HEK293 (cell line): ENCODE measurements around the gene PARD3B.

ENCODE experiments used
- CTCF ChIA-PET: fragments of 350-600 bp; formaldehyde crosslinking; extraction: SDS; loops from one replicate; lab custom pipeline; 2021; ENCODE audit warnings: antibody characterized with exemption; lab: Yijun Ruan, JAX
- POLR2A ChIA-PET: fragments of 300-600 bp; formaldehyde crosslinking; extraction: SDS; loops from one replicate; lab custom pipeline; 2020; ENCODE audit warnings: antibody characterized with exemption, inconsistent platforms; lab: Yijun Ruan, JAX
- H3K27ac ChIP-seq: fragments of 200-500 bp; sonication (Bioruptor generic); 2 replicates; pipeline ENCODE4 v1.5.1; 2014; ENCODE audit warnings: low read depth, low read length, control low read depth, inconsistent platforms; ENCODE audit errors: extremely low read depth
- H3K36me3 ChIP-seq, 2 experiments: fragments of 200-500 bp in 1 of 2; sonication (Bioruptor generic) in 1 of 2; 1 replicate in 1 of 2; 2 replicates in 1 of 2; pipeline ENCODE4 v1.5.1; 2014 to 2017; ENCODE audit warnings: inconsistent platforms in 2 of 2, low read length in 2 of 2; ENCODE audit not compliant: control insufficient read depth in 2 of 2, insufficient read depth in 1 of 2
- H3K4me1 ChIP-seq: fragments of 200-500 bp; sonication (Bioruptor generic); 2 replicates; pipeline ENCODE4 v1.5.1; 2014; ENCODE audit warnings: mild to moderate bottlenecking, low read length, inconsistent platforms; ENCODE audit not compliant: control insufficient read depth, insufficient read depth
- H3K4me3 ChIP-seq: 2 replicates; pipeline ENCODE4 v1.5.1; 2011; ENCODE audit warnings: low read depth, mild to moderate bottlenecking, control low read depth, low read length, moderate library complexity
- H3K9me3 ChIP-seq: fragments of 200-500 bp; sonication (Bioruptor generic); 2 replicates; pipeline ENCODE4 v1.5.1; 2014; ENCODE audit warnings: low read depth, low read length, inconsistent platforms; ENCODE audit not compliant: control insufficient read depth, insufficient read depth
- GFI1B ChIP-seq: fragments of 450-650 bp; formaldehyde crosslinking; IDR thresholded peaks from 2 replicates; pipeline ENCODE4 v1.5.1; 2016; ENCODE audit warnings: missing biosample characterization, missing genetic modification characterization
- GLI4 ChIP-seq: fragments of 450-650 bp; formaldehyde crosslinking; IDR thresholded peaks from 2 replicates; pipeline ENCODE4 v1.5.1; 2016; ENCODE audit warnings: missing biosample characterization, missing genetic modification characterization
- KLF1 ChIP-seq: fragments of 450-650 bp; formaldehyde crosslinking; IDR thresholded peaks from 2 replicates; pipeline ENCODE4 v1.5.1; 2016; ENCODE audit warnings: missing biosample characterization, missing genetic modification characterization
- KLF16 ChIP-seq: fragments of 450-650 bp; formaldehyde crosslinking; IDR thresholded peaks from 2 replicates; pipeline ENCODE4 v1.5.1; 2017; ENCODE audit warnings: missing biosample characterization, missing genetic modification characterization
- PATZ1 ChIP-seq: fragments of 450-650 bp; formaldehyde crosslinking; IDR thresholded peaks from 2 replicates; pipeline ENCODE4 v1.5.1; 2016; ENCODE audit warnings: missing biosample characterization, missing genetic modification characterization
- PRDM1 ChIP-seq: fragments of 450-650 bp; formaldehyde crosslinking; IDR thresholded peaks from 2 replicates; pipeline ENCODE4; 2016; ENCODE audit warnings: missing biosample characterization, missing genetic modification characterization
- TSHZ1 ChIP-seq: fragments of 450-650 bp; formaldehyde crosslinking; IDR thresholded peaks from 2 replicates; pipeline ENCODE4 v1.5.1; 2016; ENCODE audit warnings: missing biosample characterization, missing genetic modification characterization, borderline replicate concordance
- ZBTB1 ChIP-seq: fragments of 450-650 bp; formaldehyde crosslinking; IDR thresholded peaks from 2 replicates; pipeline ENCODE4 v1.5.1; 2016; ENCODE audit warnings: missing biosample characterization, missing genetic modification characterization
- ZBTB21 ChIP-seq: fragments of 450-650 bp; formaldehyde crosslinking; IDR thresholded peaks from 2 replicates; pipeline ENCODE4 v1.5.1; 2017; ENCODE audit warnings: missing biosample characterization, missing genetic modification characterization
- ZBTB8A ChIP-seq: fragments of 450-650 bp; formaldehyde crosslinking; IDR thresholded peaks from 2 replicates; pipeline ENCODE4 v1.5.1; 2016; ENCODE audit warnings: missing biosample characterization, missing genetic modification characterization
- ZNF121 ChIP-seq: fragments of 450-650 bp; formaldehyde crosslinking; IDR thresholded peaks from 2 replicates; pipeline ENCODE4 v1.5.1; 2016; ENCODE audit warnings: missing biosample characterization, missing genetic modification characterization
- ZNF132 ChIP-seq: fragments of 450-650 bp; formaldehyde crosslinking; IDR thresholded peaks from 2 replicates; pipeline ENCODE4 v1.5.1; 2017; ENCODE audit warnings: missing biosample characterization, missing genetic modification characterization, borderline replicate concordance
- ZNF157 ChIP-seq: fragments of 450-650 bp; formaldehyde crosslinking; IDR thresholded peaks from 2 replicates; pipeline ENCODE4 v1.5.1; 2016; ENCODE audit warnings: missing biosample characterization, missing genetic modification characterization
- ZNF16 ChIP-seq: fragments of 450-650 bp; formaldehyde crosslinking; IDR thresholded peaks from 2 replicates; pipeline ENCODE4 v1.5.1; 2016; ENCODE audit warnings: low read depth, missing biosample characterization, missing genetic modification characterization
- ZNF169 ChIP-seq: fragments of 450-650 bp; formaldehyde crosslinking; IDR thresholded peaks from 2 replicates; pipeline ENCODE4 v1.5.1; 2016; ENCODE audit warnings: missing biosample characterization, missing genetic modification characterization
- ZNF184 ChIP-seq: fragments of 450-650 bp; IDR thresholded peaks from 2 replicates; pipeline ENCODE4 v1.5.1; 2018; ENCODE audit warnings: missing biosample characterization, mild to moderate bottlenecking, missing genetic modification characterization
- ZNF19 ChIP-seq: fragments of 450-650 bp; formaldehyde crosslinking; IDR thresholded peaks from 2 replicates; pipeline ENCODE4; 2016; ENCODE audit warnings: missing biosample characterization, missing genetic modification characterization, low read depth
- ZNF214 ChIP-seq: fragments of 450-650 bp; formaldehyde crosslinking; IDR thresholded peaks from 2 replicates; pipeline ENCODE4 v1.5.1; 2017; ENCODE audit warnings: missing biosample characterization, mild to moderate bottlenecking, missing genetic modification characterization, borderline replicate concordance
- ZNF324 ChIP-seq: fragments of 450-650 bp; formaldehyde crosslinking; IDR thresholded peaks from 2 replicates; pipeline ENCODE4 v1.5.1; 2016; ENCODE audit warnings: missing biosample characterization, missing genetic modification characterization
- ZNF335 ChIP-seq: fragments of 450-650 bp; formaldehyde crosslinking; conservative IDR thresholded peaks from 2 replicates; pipeline ENCODE4 v1.5.1; 2016; ENCODE audit warnings: missing biosample characterization, missing genetic modification characterization
- ZNF366 ChIP-seq: fragments of 450-650 bp; formaldehyde crosslinking; conservative IDR thresholded peaks from 2 replicates; pipeline ENCODE4 v1.5.1; 2016; ENCODE audit warnings: missing biosample characterization, missing genetic modification characterization
- ZNF398 ChIP-seq: fragments of 450-650 bp; formaldehyde crosslinking; IDR thresholded peaks from 2 replicates; pipeline ENCODE4 v1.5.1; 2017; ENCODE audit warnings: missing biosample characterization, missing genetic modification characterization
- ZNF426 ChIP-seq: fragments of 450-650 bp; formaldehyde crosslinking; IDR thresholded peaks from 2 replicates; pipeline ENCODE4 v1.5.1; 2017; ENCODE audit warnings: missing biosample characterization, missing genetic modification characterization, mild to moderate bottlenecking, inconsistent platforms, moderate library complexity
- ZNF521 ChIP-seq: fragments of 450-650 bp; formaldehyde crosslinking; IDR thresholded peaks from 2 replicates; pipeline ENCODE4 v1.5.1; 2017; ENCODE audit warnings: missing biosample characterization, mild to moderate bottlenecking, missing genetic modification characterization
- ZNF555 ChIP-seq: fragments of 450-650 bp; formaldehyde crosslinking; conservative IDR thresholded peaks from 2 replicates; pipeline ENCODE4 v1.5.1; 2017; ENCODE audit warnings: missing biosample characterization, mild to moderate bottlenecking, missing genetic modification characterization, inconsistent platforms
- ZNF571 ChIP-seq: fragments of 450-650 bp; formaldehyde crosslinking; IDR thresholded peaks from 2 replicates; pipeline ENCODE4 v1.5.0; 2017; ENCODE audit warnings: missing biosample characterization, missing genetic modification characterization
- ZNF623 ChIP-seq: fragments of 450-650 bp; formaldehyde crosslinking; IDR thresholded peaks from 2 replicates; pipeline ENCODE4 v1.5.1; 2016; ENCODE audit warnings: missing biosample characterization, missing genetic modification characterization
- ZNF654 ChIP-seq: fragments of 450-650 bp; formaldehyde crosslinking; IDR thresholded peaks from 2 replicates; pipeline ENCODE4 v1.5.1; 2016; ENCODE audit warnings: low read depth, missing biosample characterization, missing genetic modification characterization
- ZNF670 ChIP-seq: fragments of 450-650 bp; formaldehyde crosslinking; IDR thresholded peaks from 2 replicates; pipeline ENCODE4 v1.5.1; 2016; ENCODE audit warnings: missing biosample characterization, missing genetic modification characterization, low read depth
- ZNF76 ChIP-seq: fragments of 450-650 bp; formaldehyde crosslinking; IDR thresholded peaks from 2 replicates; pipeline ENCODE4; 2016; ENCODE audit warnings: low read depth, missing biosample characterization, missing genetic modification characterization, borderline replicate concordance
- ZNF843 ChIP-seq: fragments of 450-650 bp; formaldehyde crosslinking; IDR thresholded peaks from 2 replicates; pipeline ENCODE4 v1.5.1; 2016; ENCODE audit warnings: missing biosample characterization, missing genetic modification characterization
- ZXDB ChIP-seq: fragments of 450-650 bp; formaldehyde crosslinking; IDR thresholded peaks from 2 replicates; pipeline ENCODE4 v1.5.1; 2016; ENCODE audit warnings: missing biosample characterization, missing genetic modification characterization

The PARD3B gene

GRCh38 chr2:204726831-204727230 is 181.6 kb downstream of the PARD3B start:
- Histone ChIP-seq H3K4me1 (no peaks in the 10 kb centered on the region), H3K27ac (no peak overlapping the region), H3K36me3 (no peaks in the 10 kb centered on the region), H3K9me3 (no peaks in the 10 kb centered on the region), H3K4me3 (no peak overlapping the region)
- ChIA-PET POLR2A (no interaction called here), CTCF (no interaction called here)
- TF ChIP-seq ZBTB21 (tag by site-specific recombination) (no peak), ZBTB1 (tag by site-specific recombination) (no peak), ZNF76 (tag by site-specific recombination) (no peak), ZNF132 (tag by site-specific recombination) (no peak), ZNF654 (no peak), ZNF521 (no peak), ZNF214 (tag by site-specific recombination) (no peak), ZNF121 (tag by site-specific recombination) (no peak), KLF1 (tag by site-specific recombination) (no peak), ZNF670 (tag by site-specific recombination) (no peak), ZNF157 (tag by site-specific recombination) (no peak), ZNF555 (no peak), ZNF16 (tag by site-specific recombination) (no peak), KLF16 (no peak), ZNF571 (tag by site-specific recombination) (no peak), ZNF324 (tag by site-specific recombination) (no peak), ZNF366 (tag by site-specific recombination) (no peak), PATZ1 (no peak), ZNF843 (no peak)

- POLR2A ChIA-PET: no interaction called here
- CTCF ChIA-PET: interaction anchor here (0.6 kb wide), 1 partner anchor 835 kb away, joined by 3 read pairs; no protein-coding TSS in a partner anchor
- no peak for TF ChIP-seq ZBTB8A (tag by site-specific recombination)
- TF ChIP-seq ZNF335 (tag by site-specific recombination): no peak
- no peak for TF ChIP-seq ZNF184
- no peak for TF ChIP-seq ZNF571 (tag by site-specific recombination)
- TF ChIP-seq GFI1B (tag by site-specific recombination): no peak
- TF ChIP-seq GLI4: no peak
- no peak for TF ChIP-seq PRDM1 (tag by site-specific recombination)
- no peak for TF ChIP-seq ZNF398
- TF ChIP-seq ZNF19 (tag by site-specific recombination): no peak
- no peak for TF ChIP-seq TSHZ1
- TF ChIP-seq ZXDB (tag by site-specific recombination): no peak
- TF ChIP-seq ZNF169 (tag by site-specific recombination): no peak
- TF ChIP-seq ZNF426: no peak
- no peak for TF ChIP-seq ZNF623 (tag by site-specific recombination)
Observed at GRCh38 chr2:204727368-204727767, 182.1 kb downstream of the PARD3B start.

More at GRCh38 chr2:204727368-204727767, 182.1 kb downstream of the PARD3B start:
- Histone ChIP-seq H3K4me1 (no peaks in the 10 kb centered on the region), H3K36me3 (no peaks in the 10 kb centered on the region), H3K4me3 (no peak overlapping the region), H3K9me3 (no peaks in the 10 kb centered on the region), H3K27ac (no peak overlapping the region)
